HEK293 (cell line): ENCODE data around the gene RAB7B.

Experiments
- OSR2 ChIP-seq: fragments of 450-650 bp; formaldehyde crosslinking; IDR thresholded peaks from 2 replicates; pipeline ENCODE4 v1.5.1; 2016; ENCODE audit warnings: missing biosample characterization, missing genetic modification characterization
- ZFP37 ChIP-seq: fragments of 450-650 bp; formaldehyde crosslinking; IDR thresholded peaks from 2 replicates; pipeline ENCODE4 v1.5.1; 2016; ENCODE audit warnings: missing biosample characterization, missing genetic modification characterization
- ZNF146 ChIP-seq: fragments of 450-650 bp; formaldehyde crosslinking; IDR thresholded peaks from 2 replicates; pipeline ENCODE4 v1.5.1; 2016; ENCODE audit warnings: missing biosample characterization, missing genetic modification characterization
- ZNF211 ChIP-seq: fragments of 450-650 bp; formaldehyde crosslinking; IDR thresholded peaks from 2 replicates; pipeline ENCODE4 v1.5.1; 2016; ENCODE audit warnings: low read depth, missing biosample characterization, missing genetic modification characterization
- ZNF416 ChIP-seq: fragments of 450-650 bp; formaldehyde crosslinking; IDR thresholded peaks from 2 replicates; pipeline ENCODE4 v1.5.1; 2016; ENCODE audit warnings: missing biosample characterization, missing genetic modification characterization
- ZNF473 ChIP-seq: fragments of 450-650 bp; formaldehyde crosslinking; IDR thresholded peaks from 2 replicates; pipeline ENCODE4 v1.5.1; 2017; ENCODE audit warnings: missing biosample characterization, missing genetic modification characterization
- TF ChIP-seq, protein P1 (sequence below): fragments of 450-650 bp; formaldehyde crosslinking; IDR thresholded peaks from 2 replicates; pipeline ENCODE4; 2016; ENCODE audit warnings: missing biosample characterization, missing genetic modification characterization
- TF ChIP-seq, protein P2 (sequence below): fragments of 450-650 bp; formaldehyde crosslinking; IDR thresholded peaks from 2 replicates; pipeline ENCODE4 v1.5.1; 2016; ENCODE audit warnings: missing biosample characterization, missing genetic modification characterization
- TF ChIP-seq, protein P3 (sequence below): fragments of 450-650 bp; formaldehyde crosslinking; IDR thresholded peaks from 2 replicates; pipeline ENCODE4 v1.5.1; 2017; ENCODE audit warnings: missing biosample characterization, missing genetic modification characterization
- TF ChIP-seq, protein P4 (sequence below): fragments of 450-650 bp; formaldehyde crosslinking; IDR thresholded peaks from 2 replicates; pipeline ENCODE4 v1.5.1; 2016; ENCODE audit warnings: missing biosample characterization, missing genetic modification characterization
- TF ChIP-seq, protein P5 (sequence below): fragments of 450-650 bp; formaldehyde crosslinking; IDR thresholded peaks from 2 replicates; pipeline ENCODE4 v1.5.1; 2017; ENCODE audit warnings: missing biosample characterization, missing genetic modification characterization
- TF ChIP-seq, protein P6 (sequence below): fragments of 450-650 bp; IDR thresholded peaks from 2 replicates; pipeline ENCODE4 v1.5.1; 2018; ENCODE audit warnings: missing biosample characterization, missing genetic modification characterization
- TF ChIP-seq, protein P7 (sequence below): fragments of 450-650 bp; formaldehyde crosslinking; IDR thresholded peaks from 2 replicates; pipeline ENCODE4 v1.5.1; 2016; ENCODE audit warnings: missing biosample characterization, missing genetic modification characterization

DNA sequence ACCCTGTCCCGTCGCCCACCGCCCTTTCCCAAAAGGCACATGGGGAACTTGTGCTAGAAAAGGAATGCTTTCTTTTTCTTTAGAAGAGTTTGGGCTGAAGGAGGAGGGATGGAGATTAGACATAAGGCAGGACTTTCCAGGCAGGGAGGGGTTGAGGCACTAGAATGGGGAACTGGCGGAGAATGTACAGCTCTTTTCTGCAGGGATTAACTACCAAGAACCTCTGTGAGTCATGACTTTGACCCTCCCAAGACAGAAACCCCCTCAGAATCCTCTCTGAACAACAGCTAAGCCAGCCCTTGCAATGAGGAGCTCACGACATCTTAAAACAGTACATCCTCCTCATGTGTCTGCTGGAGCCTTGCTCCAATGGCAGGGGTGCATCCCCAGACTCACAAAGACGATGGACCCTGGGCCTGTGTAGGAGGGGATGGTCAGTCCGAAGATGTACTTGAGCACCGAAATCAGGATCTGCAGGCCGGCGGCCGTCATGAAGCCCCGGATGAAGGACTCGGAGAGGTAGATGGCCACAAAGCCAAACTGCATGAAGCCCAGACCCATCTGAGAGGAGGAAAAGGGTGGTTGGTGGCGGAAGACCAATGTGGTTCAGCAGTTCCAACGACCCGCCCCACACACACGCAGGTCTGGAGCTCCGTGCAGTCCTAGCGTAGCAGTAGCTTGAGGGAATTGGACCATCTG, 73.5 kb downstream of the RAB7B start:
- TF ChIP-seq, protein P1, sequence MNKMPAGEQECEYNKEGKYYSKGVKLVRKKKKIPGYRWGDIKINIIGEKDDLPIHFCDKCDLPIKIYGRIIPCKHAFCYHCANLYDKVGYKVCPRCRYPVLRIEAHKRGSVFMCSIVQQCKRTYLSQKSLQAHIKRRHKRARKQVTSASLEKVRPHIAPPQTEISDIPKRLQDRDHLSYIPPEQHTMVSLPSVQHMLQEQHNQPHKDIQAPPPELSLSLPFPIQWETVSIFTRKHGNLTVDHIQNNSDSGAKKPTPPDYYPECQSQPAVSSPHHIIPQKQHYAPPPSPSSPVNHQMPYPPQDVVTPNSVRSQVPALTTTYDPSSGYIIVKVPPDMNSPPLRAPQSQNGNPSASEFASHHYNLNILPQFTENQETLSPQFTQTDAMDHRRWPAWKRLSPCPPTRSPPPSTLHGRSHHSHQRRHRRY (tag by site-specific recombination): no peak
- TF ChIP-seq ZNF146 (tag by site-specific recombination): no peak
- no peak for TF ChIP-seq ZFP37 (tag by site-specific recombination)
- TF ChIP-seq, protein P2, sequence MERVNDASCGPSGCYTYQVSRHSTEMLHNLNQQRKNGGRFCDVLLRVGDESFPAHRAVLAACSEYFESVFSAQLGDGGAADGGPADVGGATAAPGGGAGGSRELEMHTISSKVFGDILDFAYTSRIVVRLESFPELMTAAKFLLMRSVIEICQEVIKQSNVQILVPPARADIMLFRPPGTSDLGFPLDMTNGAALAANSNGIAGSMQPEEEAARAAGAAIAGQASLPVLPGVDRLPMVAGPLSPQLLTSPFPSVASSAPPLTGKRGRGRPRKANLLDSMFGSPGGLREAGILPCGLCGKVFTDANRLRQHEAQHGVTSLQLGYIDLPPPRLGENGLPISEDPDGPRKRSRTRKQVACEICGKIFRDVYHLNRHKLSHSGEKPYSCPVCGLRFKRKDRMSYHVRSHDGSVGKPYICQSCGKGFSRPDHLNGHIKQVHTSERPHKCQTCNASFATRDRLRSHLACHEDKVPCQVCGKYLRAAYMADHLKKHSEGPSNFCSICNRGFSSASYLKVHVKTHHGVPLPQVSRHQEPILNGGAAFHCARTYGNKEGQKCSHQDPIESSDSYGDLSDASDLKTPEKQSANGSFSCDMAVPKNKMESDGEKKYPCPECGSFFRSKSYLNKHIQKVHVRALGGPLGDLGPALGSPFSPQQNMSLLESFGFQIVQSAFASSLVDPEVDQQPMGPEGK (tag by site-specific recombination): no peak
- no peak for TF ChIP-seq ZNF416 (tag by site-specific recombination)
- TF ChIP-seq, protein P3, sequence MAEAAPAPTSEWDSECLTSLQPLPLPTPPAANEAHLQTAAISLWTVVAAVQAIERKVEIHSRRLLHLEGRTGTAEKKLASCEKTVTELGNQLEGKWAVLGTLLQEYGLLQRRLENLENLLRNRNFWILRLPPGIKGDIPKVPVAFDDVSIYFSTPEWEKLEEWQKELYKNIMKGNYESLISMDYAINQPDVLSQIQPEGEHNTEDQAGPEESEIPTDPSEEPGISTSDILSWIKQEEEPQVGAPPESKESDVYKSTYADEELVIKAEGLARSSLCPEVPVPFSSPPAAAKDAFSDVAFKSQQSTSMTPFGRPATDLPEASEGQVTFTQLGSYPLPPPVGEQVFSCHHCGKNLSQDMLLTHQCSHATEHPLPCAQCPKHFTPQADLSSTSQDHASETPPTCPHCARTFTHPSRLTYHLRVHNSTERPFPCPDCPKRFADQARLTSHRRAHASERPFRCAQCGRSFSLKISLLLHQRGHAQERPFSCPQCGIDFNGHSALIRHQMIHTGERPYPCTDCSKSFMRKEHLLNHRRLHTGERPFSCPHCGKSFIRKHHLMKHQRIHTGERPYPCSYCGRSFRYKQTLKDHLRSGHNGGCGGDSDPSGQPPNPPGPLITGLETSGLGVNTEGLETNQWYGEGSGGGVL (tag by site-specific recombination): no peak
- TF ChIP-seq, protein P4, sequence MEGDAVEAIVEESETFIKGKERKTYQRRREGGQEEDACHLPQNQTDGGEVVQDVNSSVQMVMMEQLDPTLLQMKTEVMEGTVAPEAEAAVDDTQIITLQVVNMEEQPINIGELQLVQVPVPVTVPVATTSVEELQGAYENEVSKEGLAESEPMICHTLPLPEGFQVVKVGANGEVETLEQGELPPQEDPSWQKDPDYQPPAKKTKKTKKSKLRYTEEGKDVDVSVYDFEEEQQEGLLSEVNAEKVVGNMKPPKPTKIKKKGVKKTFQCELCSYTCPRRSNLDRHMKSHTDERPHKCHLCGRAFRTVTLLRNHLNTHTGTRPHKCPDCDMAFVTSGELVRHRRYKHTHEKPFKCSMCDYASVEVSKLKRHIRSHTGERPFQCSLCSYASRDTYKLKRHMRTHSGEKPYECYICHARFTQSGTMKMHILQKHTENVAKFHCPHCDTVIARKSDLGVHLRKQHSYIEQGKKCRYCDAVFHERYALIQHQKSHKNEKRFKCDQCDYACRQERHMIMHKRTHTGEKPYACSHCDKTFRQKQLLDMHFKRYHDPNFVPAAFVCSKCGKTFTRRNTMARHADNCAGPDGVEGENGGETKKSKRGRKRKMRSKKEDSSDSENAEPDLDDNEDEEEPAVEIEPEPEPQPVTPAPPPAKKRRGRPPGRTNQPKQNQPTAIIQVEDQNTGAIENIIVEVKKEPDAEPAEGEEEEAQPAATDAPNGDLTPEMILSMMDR (tag by site-specific recombination): no peak
- TF ChIP-seq, protein P5, sequence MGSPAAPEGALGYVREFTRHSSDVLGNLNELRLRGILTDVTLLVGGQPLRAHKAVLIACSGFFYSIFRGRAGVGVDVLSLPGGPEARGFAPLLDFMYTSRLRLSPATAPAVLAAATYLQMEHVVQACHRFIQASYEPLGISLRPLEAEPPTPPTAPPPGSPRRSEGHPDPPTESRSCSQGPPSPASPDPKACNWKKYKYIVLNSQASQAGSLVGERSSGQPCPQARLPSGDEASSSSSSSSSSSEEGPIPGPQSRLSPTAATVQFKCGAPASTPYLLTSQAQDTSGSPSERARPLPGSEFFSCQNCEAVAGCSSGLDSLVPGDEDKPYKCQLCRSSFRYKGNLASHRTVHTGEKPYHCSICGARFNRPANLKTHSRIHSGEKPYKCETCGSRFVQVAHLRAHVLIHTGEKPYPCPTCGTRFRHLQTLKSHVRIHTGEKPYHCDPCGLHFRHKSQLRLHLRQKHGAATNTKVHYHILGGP: no peak
- TF ChIP-seq ZNF473 (tag by site-specific recombination): no peak
- no peak for TF ChIP-seq OSR2 (tag by site-specific recombination)
- TF ChIP-seq, protein P6, sequence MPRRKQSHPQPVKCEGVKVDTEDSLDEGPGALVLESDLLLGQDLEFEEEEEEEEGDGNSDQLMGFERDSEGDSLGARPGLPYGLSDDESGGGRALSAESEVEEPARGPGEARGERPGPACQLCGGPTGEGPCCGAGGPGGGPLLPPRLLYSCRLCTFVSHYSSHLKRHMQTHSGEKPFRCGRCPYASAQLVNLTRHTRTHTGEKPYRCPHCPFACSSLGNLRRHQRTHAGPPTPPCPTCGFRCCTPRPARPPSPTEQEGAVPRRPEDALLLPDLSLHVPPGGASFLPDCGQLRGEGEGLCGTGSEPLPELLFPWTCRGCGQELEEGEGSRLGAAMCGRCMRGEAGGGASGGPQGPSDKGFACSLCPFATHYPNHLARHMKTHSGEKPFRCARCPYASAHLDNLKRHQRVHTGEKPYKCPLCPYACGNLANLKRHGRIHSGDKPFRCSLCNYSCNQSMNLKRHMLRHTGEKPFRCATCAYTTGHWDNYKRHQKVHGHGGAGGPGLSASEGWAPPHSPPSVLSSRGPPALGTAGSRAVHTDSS (tag by site-specific recombination): no peak
- no peak for TF ChIP-seq ZNF211 (tag by site-specific recombination)
- TF ChIP-seq, protein P7, sequence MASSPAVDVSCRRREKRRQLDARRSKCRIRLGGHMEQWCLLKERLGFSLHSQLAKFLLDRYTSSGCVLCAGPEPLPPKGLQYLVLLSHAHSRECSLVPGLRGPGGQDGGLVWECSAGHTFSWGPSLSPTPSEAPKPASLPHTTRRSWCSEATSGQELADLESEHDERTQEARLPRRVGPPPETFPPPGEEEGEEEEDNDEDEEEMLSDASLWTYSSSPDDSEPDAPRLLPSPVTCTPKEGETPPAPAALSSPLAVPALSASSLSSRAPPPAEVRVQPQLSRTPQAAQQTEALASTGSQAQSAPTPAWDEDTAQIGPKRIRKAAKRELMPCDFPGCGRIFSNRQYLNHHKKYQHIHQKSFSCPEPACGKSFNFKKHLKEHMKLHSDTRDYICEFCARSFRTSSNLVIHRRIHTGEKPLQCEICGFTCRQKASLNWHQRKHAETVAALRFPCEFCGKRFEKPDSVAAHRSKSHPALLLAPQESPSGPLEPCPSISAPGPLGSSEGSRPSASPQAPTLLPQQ (tag by site-specific recombination): no peak
